Keratinocyte (primary cell): ENCODE results near the gene DGKD. TPM values are rescaled to one million over a fixed set of nuclear protein-coding genes. Genes with fewer than 3 reads are reported as not detected.

Source experiments
- DNase-seq: peaks from one replicate; pipeline ENCODE4 v3.0.0-alpha.2; 2011; ENCODE audit warnings: low read depth, missing footprints, low spot score
- FAIRE-seq: peaks from 2 replicates; lab custom pipeline; 2011; peaks lifted over from hg19 to GRCh38; lab: Jason Lieb, UNC
- H2AFZ ChIP-seq: 2 replicates; pipeline ENCODE4 v1.6.0; 2012; ENCODE audit warnings: low read length, control low read depth, inconsistent platforms; ENCODE audit not compliant: control insufficient read depth
- H3K27ac ChIP-seq: 2 replicates; pipeline ENCODE4 v1.5.1; 2011; ENCODE audit warnings: low read length; ENCODE audit not compliant: control insufficient read depth, insufficient read depth
- H3K27me3 ChIP-seq: 3 replicates; pipeline ENCODE4 v1.6.0; 2011; ENCODE audit warnings: low read length; ENCODE audit not compliant: control insufficient read depth, insufficient read depth; ENCODE audit errors: extremely low read depth
- H3K36me3 ChIP-seq, 2 experiments: 2 replicates in 1 of 2; 3 replicates in 1 of 2; pipeline ENCODE4 v1.5.1; 2011; ENCODE audit warnings: low read length in 2 of 2, mild to moderate bottlenecking in 1 of 2; ENCODE audit not compliant: control insufficient read depth in 2 of 2, insufficient read depth in 2 of 2; ENCODE audit errors: extremely low read depth in 1 of 2
- H3K4me1 ChIP-seq: 3 replicates; pipeline ENCODE4 v1.5.1; 2011; ENCODE audit warnings: low read length; ENCODE audit not compliant: control insufficient read depth, insufficient read depth; ENCODE audit errors: extremely low read depth
- H3K4me2 ChIP-seq: 3 replicates; pipeline ENCODE4 v1.6.0; 2011; ENCODE audit warnings: low read depth, low read length; ENCODE audit not compliant: control insufficient read depth, insufficient read depth; ENCODE audit errors: extremely low read depth
- H3K4me3 ChIP-seq, 3 experiments: fragments of 200-600 bp in 1 of 3; sonication (generic) in 1 of 3; 2 replicates in 2 of 3; 3 replicates in 1 of 3; pipeline ENCODE4 v1.5.1; 2011 to 2016; ENCODE audit warnings: low read length in 3 of 3, mild to moderate bottlenecking in 3 of 3, control low read depth in 2 of 3, inconsistent platforms in 1 of 3, low read depth in 1 of 3, mixed read lengths in 1 of 3, mixed run types in 1 of 3, moderate library complexity in 1 of 3; ENCODE audit not compliant: control insufficient read depth in 2 of 3, insufficient read depth in 2 of 3; ENCODE audit errors: extremely low read depth in 1 of 3
- H3K79me2 ChIP-seq: 2 replicates; pipeline ENCODE4 v1.6.0; 2012; ENCODE audit warnings: low read length; ENCODE audit not compliant: control insufficient read depth, insufficient read depth
- H3K9ac ChIP-seq: 3 replicates; pipeline ENCODE4 v1.6.0; 2011; ENCODE audit warnings: low read length; ENCODE audit not compliant: control insufficient read depth, insufficient read depth; ENCODE audit errors: extremely low read depth
- H3K9me1 ChIP-seq: 3 replicates; pipeline ENCODE4 v1.6.0; 2011; ENCODE audit warnings: low read length; ENCODE audit not compliant: control insufficient read depth, insufficient read depth; ENCODE audit errors: extremely low read depth
- H3K9me3 ChIP-seq: 2 replicates; pipeline ENCODE4 v1.5.1; 2012; ENCODE audit warnings: low read depth, low read length; ENCODE audit not compliant: control insufficient read depth
- H4K20me1 ChIP-seq: 3 replicates; pipeline ENCODE4 v1.6.0; 2011; ENCODE audit warnings: low read length; ENCODE audit not compliant: control insufficient read depth, insufficient read depth; ENCODE audit errors: extremely low read depth
- CTCF ChIP-seq, 3 experiments: IDR thresholded peaks in 1 of 3; conservative IDR thresholded peaks in 1 of 3; optimal IDR thresholded peaks in 1 of 3; 2 replicates in 2 of 3; 3 replicates in 1 of 3; pipeline versions ENCODE3 to v1.5.1; 2011; ENCODE audit warnings: low read length in 3 of 3, mild to moderate bottlenecking in 3 of 3, moderate library complexity in 2 of 3, control low read depth in 1 of 3, inconsistent platforms in 1 of 3; ENCODE audit not compliant: insufficient read depth in 2 of 3; ENCODE audit errors: extremely low read depth in 1 of 3
- EZH2 ChIP-seq: IDR thresholded peaks from one replicate; pipeline ENCODE4 v1.6.1; 2012; ENCODE audit warnings: inconsistent platforms, mild to moderate bottlenecking, low read length, moderate library complexity
- dilution Hi-C: fragments of 300-500 bp; cut with MboI; formaldehyde crosslinking; loops from one replicate; pipeline ENCODE4 v1.7.0; 2020; ENCODE audit warnings: low sequenced_read_pairs; ENCODE audit not compliant: extremely low pct_ligation_motif_present
- polyA plus RNA-seq, 5 experiments: library from polyadenylated mRNA; depleted of rRNA in 3 of 5; stranded (reverse) in 3 of 5; stranded (forward) in 1 of 5; unstranded in 1 of 5; fragments of >200 nt; gene quantifications; 1 replicate in 1 of 5; 2 replicates in 3 of 5; 3 replicates in 1 of 5; pipeline versions ENCODE4 v1.2.1 to v1.2.3, GENCODE V29; 2011 to 2012; ENCODE audit warnings: missing spikeins in 2 of 5, low read depth in 1 of 5, low replicate concordance in 1 of 5

Gene DGKD
- polyA plus RNA-seq, 1 donor (not counting 4 experiments of a cell fraction or from before 2014, with no cell fraction given), result 6.1 TPM

DNA sequence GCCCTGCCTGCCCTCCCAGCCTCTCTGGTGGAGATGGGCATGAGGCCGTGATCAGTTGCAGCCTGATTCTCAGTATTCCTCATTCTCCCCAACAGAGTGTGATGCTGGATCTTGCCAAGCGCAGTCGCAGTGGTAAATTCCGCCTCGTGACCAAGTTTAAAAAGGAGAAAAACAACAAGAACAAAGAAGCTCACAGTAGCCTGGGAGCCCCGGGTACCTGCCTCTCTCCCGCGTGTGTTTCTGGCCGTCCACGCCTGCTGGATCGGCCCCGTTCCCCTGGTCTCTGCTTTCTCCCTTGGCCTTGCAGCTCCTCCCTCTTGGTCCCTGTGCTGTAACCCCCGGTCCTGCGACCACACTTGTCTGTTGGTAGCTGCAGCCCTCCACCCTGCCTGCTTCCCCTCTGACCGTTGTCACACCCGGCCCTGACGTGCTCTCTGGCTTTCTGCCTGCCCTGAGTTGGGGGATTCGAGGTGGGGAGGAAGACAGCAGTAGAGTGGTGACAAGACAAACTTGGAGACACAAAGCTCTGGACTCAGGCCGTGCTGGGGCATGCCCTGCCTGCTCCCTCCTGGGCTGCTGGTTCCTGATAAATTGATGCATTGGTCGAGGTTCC is 112.8 kb downstream of the DGKD start:
- dilution Hi-C loops, result no loop called here
- DNase-seq (no peak), FAIRE-seq (no peak)
- H3K27ac ChIP-seq, result no peak overlapping the region
- H3K4me1 ChIP-seq, result no peaks in the 10 kb centered on the region
- H3K79me2 ChIP-seq, result no peaks in the 10 kb centered on the region
- H3K27me3 ChIP-seq, result no peaks in the 10 kb centered on the region
- no peak for TF ChIP-seq CTCF (optimal IDR thresholded peaks at IDR 0.05 in 1 of 3, IDR thresholded peaks at IDR 0.05 in 1 of 3, conservative IDR thresholded peaks at IDR 0.05 in 1 of 3; ENCODE audit: extremely low read depth in 1 of 3, insufficient read depth in 2 of 3, low read length in 3 of 3)
- TF ChIP-seq EZH2, result no peak
- H3K4me3 ChIP-seq, result no peak overlapping the region
- H3K36me3 ChIP-seq, result peaks cover 10 to 19% of the 10 kb centered on the region in 2 experiments
- no peak overlapping the region for H3K9ac ChIP-seq
- H2AFZ ChIP-seq, result no peak overlapping the region
- no peaks in the 10 kb centered on the region for H3K9me1 ChIP-seq
- no peaks in the 10 kb centered on the region for H4K20me1 ChIP-seq
- no peak overlapping the region for H3K4me2 ChIP-seq
- no peaks in the 10 kb centered on the region for H3K9me3 ChIP-seq

DNA sequence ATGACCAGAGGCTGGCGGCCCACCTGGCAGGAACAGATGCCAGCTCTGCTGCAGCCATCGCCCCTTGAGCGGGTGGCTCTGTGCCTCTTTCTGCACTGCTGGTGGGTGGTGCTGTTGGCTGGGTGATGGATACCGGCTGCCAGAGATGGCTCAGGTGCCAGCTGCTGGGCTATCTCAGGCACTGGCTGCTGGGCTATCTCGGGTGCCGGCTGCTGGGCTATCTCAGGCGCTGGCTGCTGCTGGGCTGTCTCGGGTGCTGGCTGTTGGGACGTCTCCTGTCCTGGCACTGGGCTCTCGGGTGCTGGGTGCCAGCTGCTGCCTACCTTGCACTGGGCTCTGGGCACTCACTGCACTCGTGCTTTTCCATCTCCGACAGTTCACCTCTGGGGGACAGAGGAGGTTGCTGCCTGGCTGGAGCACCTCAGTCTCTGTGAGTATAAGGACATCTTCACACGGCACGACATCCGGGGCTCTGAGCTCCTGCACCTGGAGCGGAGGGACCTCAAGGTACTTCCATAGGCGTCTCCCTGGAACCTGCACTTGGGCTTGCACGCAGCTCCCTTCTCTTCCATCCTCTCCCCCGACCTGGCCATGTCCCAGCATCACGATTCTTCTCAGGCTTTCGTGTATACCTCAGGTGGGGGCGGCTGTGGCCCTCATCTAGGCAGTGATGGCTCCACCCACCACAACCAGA is 113.9 kb downstream of the DGKD start:
- TF ChIP-seq EZH2, result no peak
- TF ChIP-seq CTCF (optimal IDR thresholded peaks at IDR 0.05 in 1 of 3, IDR thresholded peaks at IDR 0.05 in 1 of 3, conservative IDR thresholded peaks at IDR 0.05 in 1 of 3; ENCODE audit: extremely low read depth in 1 of 3, insufficient read depth in 2 of 3, low read length in 3 of 3), result no peak
- Histone ChIP-seq H2AFZ (no peak overlapping the region), H4K20me1 (no peaks in the 10 kb centered on the region), H3K4me1 (no peaks in the 10 kb centered on the region), H3K79me2 (no peaks in the 10 kb centered on the region), H3K27me3 (no peaks in the 10 kb centered on the region), H3K9me1 (no peaks in the 10 kb centered on the region), H3K4me3 (no peak overlapping the region), H3K4me2 (no peak overlapping the region), H3K27ac (no peak overlapping the region), H3K36me3 (peaks cover 6 to 17% of the 10 kb centered on the region in 2 experiments), H3K9ac (no peak overlapping the region), H3K9me3 (no peaks in the 10 kb centered on the region)
- dilution Hi-C loops, result no loop called here
- FAIRE-seq (no peak), DNase-seq (no peak)
